ENCODE data around the gene CBLIF.
"Not testable (repeated sequence)": the region's sequence is repeated elsewhere in the genome, so short reads cannot be mapped to it uniquely, and the experiment has no call there.

Gene CBLIF

GRCh38 chr11:59846556-59846955, 1.3 kb upstream of the CBLIF start:
- no peak for DNase-seq

- DNase-seq, result no peak
These were observed 3.0 kb downstream of the CBLIF start for GRCh38 chr11:59842316-59842715.

GRCh38 chr11:59841514-59841913, 3.8 kb downstream of the CBLIF start:
- DNase-seq, result no peak

GRCh38 chr11:59839615-59840014, 5.7 kb downstream of the CBLIF start:
- no peak for DNase-seq

GRCh38 chr11:59833602-59834001, 11.7 kb downstream of the CBLIF start:
- DNase-seq, result no peak

GRCh38 chr11:59829358-59829757, 15.9 kb downstream of the CBLIF start:
- no peak for DNase-seq

GRCh38 chr11:59822989-59823566, 22.2 kb downstream of the CBLIF start:
- peak; percentile 35 for DNase-seq

- no peak for DNase-seq
These were observed 26.7 kb downstream of the CBLIF start for GRCh38 chr11:59818572-59818971.

- DNase-seq, result not testable (repeated sequence)
These were observed 28.9 kb downstream of the CBLIF start for GRCh38 chr11:59816434-59816833.

- no peak for DNase-seq
These were observed 29.5 kb downstream of the CBLIF start for GRCh38 chr11:59815754-59816153.

GRCh38 chr11:59814021-59814420, 31.3 kb downstream of the CBLIF start:
- no peak for DNase-seq

GRCh38 chr11:59813364-59813763, 31.9 kb downstream of the CBLIF start:
- DNase-seq, result no peak

- no peak for DNase-seq
These were observed 33.1 kb downstream of the CBLIF start for GRCh38 chr11:59812220-59812619.

GRCh38 chr11:59810911-59811259, 34.4 kb downstream of the CBLIF start:
- no peak for DNase-seq

GRCh38 chr11:59810189-59810910, 34.9 kb downstream of the CBLIF start, which contains the start of gene MRPL16:
Gene MRPL16 (minus strand): TSS chr11:59810778. CDS start chr11:59810658, 120 bp downstream.
- DNase-seq, result peak; percentile 86

- no peak for DNase-seq
These were observed 38.2 kb downstream of the CBLIF start for GRCh38 chr11:59807047-59807610.

GRCh38 chr11:59804061-59804460, 41.2 kb downstream of the CBLIF start:
- DNase-seq, result no peak

- DNase-seq, result peak; percentile 84
These were observed 42.6 kb downstream of the CBLIF start for GRCh38 chr11:59802639-59803176.

- DNase-seq, result peak; percentile 84
These were observed 43.2 kb downstream of the CBLIF start for GRCh38 chr11:59801981-59802638.

- no peak for DNase-seq
These were observed 44.1 kb downstream of the CBLIF start for GRCh38 chr11:59801160-59801706.

GRCh38 chr11:59800390-59801025, 44.8 kb downstream of the CBLIF start:
- DNase-seq, result no peak

- DNase-seq, result no peak
These were observed 50.9 kb downstream of the CBLIF start for GRCh38 chr11:59794417-59794816.

GRCh38 chr11:59792507-59792906, 52.8 kb downstream of the CBLIF start:
- DNase-seq, result no peak
